Measurements from ENCODE around the gene SLC2A4RG. TPM values are rescaled to one million over a fixed set of nuclear protein-coding genes. Genes with fewer than 3 reads are reported as not detected.

The SLC2A4RG gene
- total RNA-seq, 1 experiment from 2014 or later = 169 TPM

- Mint-ChIP-seq H3K4me3 (ENCODE audit: low read depth, unreplicated experiment) (no peak overlapping the region), H3K9me3 (ENCODE audit: low read depth, unreplicated experiment) (no peaks in the 10 kb centered on the region), H3K4me1 (ENCODE audit: low read depth, unreplicated experiment) (peaks cover 38% of the 10 kb centered on the region), H3K36me3 (ENCODE audit: insufficient read depth, unreplicated experiment) (peaks cover 96% of the 10 kb centered on the region), H3K27me3 (ENCODE audit: unreplicated experiment) (no peaks in the 10 kb centered on the region), H3K27ac (ENCODE audit: unreplicated experiment) (peak overlapping the region; percentile 91)
- CTCF ChIA-PET = no interaction called here
- intact Hi-C loops (cut with micrococcal nuclease; ENCODE audit: unreplicated experiment) = no loop called here
- no TSS peak for BruUV-seq (replicated peaks)
- TF ChIP-seq CTCF (IDR thresholded peaks at IDR 0.05; ENCODE audit: unreplicated experiment) = no peak
- no peak for DNase-seq
These were observed 44.8 kb upstream of the SLC2A4RG start for GRCh38 chr20:63694584-63695423.

DNA sequence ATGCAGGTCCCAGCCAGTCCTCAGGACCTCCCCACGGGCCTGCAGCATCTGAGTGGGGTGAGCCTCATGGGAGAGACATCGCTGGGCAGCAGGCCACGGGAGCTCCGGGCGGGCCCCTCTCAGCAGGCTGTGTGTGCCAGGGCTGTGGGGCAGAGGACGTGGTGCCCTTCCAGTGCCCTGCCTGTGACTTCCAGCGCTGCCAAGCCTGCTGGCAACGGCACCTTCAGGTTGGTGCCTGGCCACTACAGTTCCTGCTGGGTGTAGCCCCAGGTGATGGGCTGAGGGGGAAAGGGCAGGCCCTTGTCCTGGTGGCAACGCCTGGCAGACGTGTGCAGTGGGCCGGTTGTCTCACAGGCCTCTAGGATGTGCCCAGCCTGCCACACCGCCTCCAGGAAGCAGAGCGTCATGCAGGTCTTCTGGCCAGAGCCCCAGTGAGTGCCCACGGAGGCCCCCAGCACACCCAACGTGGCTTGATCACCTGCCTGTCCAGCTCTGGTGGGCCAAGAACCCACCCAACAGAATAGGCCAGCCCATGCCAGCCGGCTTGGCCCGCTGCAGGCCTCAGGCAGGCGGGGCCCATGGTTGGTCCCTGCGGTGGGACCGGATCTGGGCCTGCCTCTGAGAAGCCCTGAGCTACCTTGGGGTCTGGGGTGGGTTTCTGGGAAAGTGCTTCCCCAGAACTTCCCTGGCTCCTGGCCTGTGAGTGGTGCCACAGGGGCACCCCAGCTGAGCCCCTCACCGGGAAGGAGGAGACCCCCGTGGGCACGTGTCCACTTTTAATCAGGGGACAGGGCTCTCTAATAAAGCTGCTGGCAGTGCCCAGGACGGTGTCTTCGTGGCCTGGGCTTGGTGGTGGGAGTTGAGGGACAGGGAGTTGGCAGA lies 43.9 kb upstream of the SLC2A4RG start:
- CTCF ChIA-PET = no interaction called here
- no peaks in the 10 kb centered on the region for H3K27me3 Mint-ChIP-seq (ENCODE audit: unreplicated experiment)
- H3K9me3 Mint-ChIP-seq (ENCODE audit: low read depth, unreplicated experiment) = no peaks in the 10 kb centered on the region
- intact Hi-C loops (cut with micrococcal nuclease; ENCODE audit: unreplicated experiment) = no loop called here
- no TSS peak for BruUV-seq (replicated peaks)
- peaks cover 44% of the 10 kb centered on the region for H3K4me1 Mint-ChIP-seq (ENCODE audit: low read depth, unreplicated experiment)
- DNase-seq = no peak
- no peak for TF ChIP-seq CTCF (IDR thresholded peaks at IDR 0.05; ENCODE audit: unreplicated experiment)
- H3K27ac Mint-ChIP-seq (ENCODE audit: unreplicated experiment) = peak overlapping the region; percentile 63
- H3K4me3 Mint-ChIP-seq (ENCODE audit: low read depth, unreplicated experiment) = no peak overlapping the region
- H3K36me3 Mint-ChIP-seq (ENCODE audit: insufficient read depth, unreplicated experiment) = peaks cover 96% of the 10 kb centered on the region

- H3K36me3 Mint-ChIP-seq (ENCODE audit: insufficient read depth, unreplicated experiment) = peaks cover 96% of the 10 kb centered on the region
- no peak for DNase-seq
- CTCF ChIA-PET = no interaction called here
- H3K4me3 Mint-ChIP-seq (ENCODE audit: low read depth, unreplicated experiment) = peak overlapping the region; percentile 30
- BruUV-seq (replicated peaks) = no TSS peak
- no peaks in the 10 kb centered on the region for H3K9me3 Mint-ChIP-seq (ENCODE audit: low read depth, unreplicated experiment)
- H3K27me3 Mint-ChIP-seq (ENCODE audit: unreplicated experiment) = no peaks in the 10 kb centered on the region
- no peak for TF ChIP-seq CTCF (IDR thresholded peaks at IDR 0.05; ENCODE audit: unreplicated experiment)
- H3K4me1 Mint-ChIP-seq (ENCODE audit: low read depth, unreplicated experiment) = peaks cover 40% of the 10 kb centered on the region
- intact Hi-C loops (cut with micrococcal nuclease; ENCODE audit: unreplicated experiment) = no loop called here
- peak overlapping the region; percentile 63 for H3K27ac Mint-ChIP-seq (ENCODE audit: unreplicated experiment)
These were observed 43.3 kb upstream of the SLC2A4RG start for GRCh38 chr20:63696306-63696627.

DNA sequence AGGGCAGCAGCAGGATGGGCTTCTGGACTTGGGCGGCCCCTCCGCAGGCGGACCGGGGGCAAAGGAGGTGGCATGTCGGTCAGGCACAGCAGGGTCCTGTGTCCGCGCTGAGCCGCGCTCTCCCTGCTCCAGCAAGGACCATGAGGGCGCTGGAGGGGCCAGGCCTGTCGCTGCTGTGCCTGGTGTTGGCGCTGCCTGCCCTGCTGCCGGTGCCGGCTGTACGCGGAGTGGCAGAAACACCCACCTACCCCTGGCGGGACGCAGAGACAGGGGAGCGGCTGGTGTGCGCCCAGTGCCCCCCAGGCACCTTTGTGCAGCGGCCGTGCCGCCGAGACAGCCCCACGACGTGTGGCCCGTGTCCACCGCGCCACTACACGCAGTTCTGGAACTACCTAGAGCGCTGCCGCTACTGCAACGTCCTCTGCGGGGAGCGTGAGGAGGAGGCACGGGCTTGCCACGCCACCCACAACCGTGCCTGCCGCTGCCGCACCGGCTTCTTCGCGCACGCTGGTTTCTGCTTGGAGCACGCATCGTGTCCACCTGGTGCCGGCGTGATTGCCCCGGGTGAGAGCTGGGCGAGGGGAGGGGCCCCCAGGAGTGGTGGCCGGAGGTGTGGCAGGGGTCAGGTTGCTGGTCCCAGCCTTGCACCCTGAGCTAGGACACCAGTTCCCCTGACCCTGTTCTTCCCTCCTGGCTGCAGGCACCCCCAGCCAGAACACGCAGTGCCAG lies 42.8 kb upstream of the SLC2A4RG start, which contains the start of gene TNFRSF6B:
Gene TNFRSF6B (plus strand): TSS at position 25 of the 729 bp plus-strand sequence. CDS start 116 bp downstream, at position 141.
- peak within 1 kb of the TSS; percentile 30 for H3K4me3 Mint-ChIP-seq (ENCODE audit: low read depth, unreplicated experiment)
- H3K4me1 Mint-ChIP-seq (ENCODE audit: low read depth, unreplicated experiment) = peaks cover 35% of the 10 kb centered on the region
- peak within 1 kb of the TSS; percentile 63 for H3K27ac Mint-ChIP-seq (ENCODE audit: unreplicated experiment)
- DNase-seq = no peak
- H3K36me3 Mint-ChIP-seq (ENCODE audit: insufficient read depth, unreplicated experiment) = peaks cover 95% of the 10 kb centered on the region
- no peaks in the 10 kb centered on the region for H3K27me3 Mint-ChIP-seq (ENCODE audit: unreplicated experiment)
- no peaks in the 10 kb centered on the region for H3K9me3 Mint-ChIP-seq (ENCODE audit: low read depth, unreplicated experiment)
- BruUV-seq (replicated peaks) = no TSS peak
- TF ChIP-seq CTCF (IDR thresholded peaks at IDR 0.05; ENCODE audit: unreplicated experiment) = no peak
- CTCF ChIA-PET = no interaction called here
- intact Hi-C loops (cut with micrococcal nuclease; ENCODE audit: unreplicated experiment) = no loop called here
